Measurements from ENCODE around the gene EIF5B. TPM values are rescaled to one million over a fixed set of nuclear protein-coding genes. Genes with fewer than 3 reads are reported as not detected.

The EIF5B gene
- total RNA-seq, 2 donors from 2014 or later: 35.9 to 36.2 TPM

- no peaks in the 10 kb centered on the region for H3K9me3 ChIP-seq (ENCODE audit: control insufficient read depth, low read length, poor library complexity, severe bottlenecking)
- Mint-ChIP-seq H3K27me3 (no peaks in the 10 kb centered on the region), H3K36me3 (ENCODE audit: low read depth) (peaks cover 4% of the 10 kb centered on the region), H3K4me1 (peaks cover 2% of the 10 kb centered on the region), H3K4me3 (no peak overlapping the region), H3K27ac (peak overlapping the region; percentile 79)
- ATAC-seq (no peak), DNase-seq (no peak)
Measured at GRCh38 chr2:99403524-99403923, 66.3 kb downstream of the EIF5B start.

- H3K27me3 Mint-ChIP-seq: no peaks in the 10 kb centered on the region
- H3K27ac Mint-ChIP-seq: peak overlapping the region; percentile 79
- peaks cover 2% of the 10 kb centered on the region for H3K36me3 Mint-ChIP-seq (ENCODE audit: low read depth)
- H3K4me1 Mint-ChIP-seq: peaks cover 2% of the 10 kb centered on the region
- DNase-seq: no peak
- ATAC-seq: no peak
- no peaks in the 10 kb centered on the region for H3K9me3 ChIP-seq (ENCODE audit: control insufficient read depth, low read length, poor library complexity, severe bottlenecking)
- H3K4me3 Mint-ChIP-seq: no peak overlapping the region
Measured at GRCh38 chr2:99404039-99404796, 67.0 kb downstream of the EIF5B start.

- no peaks in the 10 kb centered on the region for H3K9me3 ChIP-seq (ENCODE audit: control insufficient read depth, low read length, poor library complexity, severe bottlenecking)
- DNase-seq (no peak), ATAC-seq (no peak)
- peak overlapping the region; percentile 19 for H3K27ac Mint-ChIP-seq
- H3K4me1 Mint-ChIP-seq: peaks cover 2% of the 10 kb centered on the region
- no peak overlapping the region for H3K4me3 Mint-ChIP-seq
- H3K36me3 Mint-ChIP-seq (ENCODE audit: low read depth): no peaks in the 10 kb centered on the region
- H3K27me3 Mint-ChIP-seq: no peaks in the 10 kb centered on the region
Measured at GRCh38 chr2:99404797-99405669, 67.8 kb downstream of the EIF5B start.

- peak overlapping the region; percentile 19 for H3K27ac Mint-ChIP-seq
Measured at GRCh38 chr2:99406137-99406536, 68.9 kb downstream of the EIF5B start.

GRCh38 chr2:99410276-99410675 is 73.1 kb downstream of the EIF5B start:
- DNase-seq (no peak), ATAC-seq (no peak)
- Mint-ChIP-seq H3K4me3 (no peak overlapping the region), H3K27ac (no peak overlapping the region), H3K27me3 (no peaks in the 10 kb centered on the region), H3K36me3 (ENCODE audit: low read depth) (no peaks in the 10 kb centered on the region), H3K4me1 (no peaks in the 10 kb centered on the region)
- no peaks in the 10 kb centered on the region for H3K9me3 ChIP-seq (ENCODE audit: control insufficient read depth, low read length, poor library complexity, severe bottlenecking)

More at GRCh38 chr2:99406137-99406536, 68.9 kb downstream of the EIF5B start:
- no peak overlapping the region for H3K4me3 Mint-ChIP-seq
- ATAC-seq (no peak), DNase-seq (no peak)
- no peaks in the 10 kb centered on the region for H3K9me3 ChIP-seq (ENCODE audit: control insufficient read depth, low read length, poor library complexity, severe bottlenecking)
- no peaks in the 10 kb centered on the region for H3K27me3 Mint-ChIP-seq
- peaks cover 2% of the 10 kb centered on the region for H3K4me1 Mint-ChIP-seq
- H3K36me3 Mint-ChIP-seq (ENCODE audit: low read depth): no peaks in the 10 kb centered on the region

- ATAC-seq (no peak), DNase-seq (no peak)
- no peaks in the 10 kb centered on the region for H3K9me3 ChIP-seq (ENCODE audit: control insufficient read depth, low read length, poor library complexity, severe bottlenecking)
- Mint-ChIP-seq H3K27ac (peak overlapping the region; percentile 43), H3K4me1 (no peaks in the 10 kb centered on the region), H3K36me3 (ENCODE audit: low read depth) (no peaks in the 10 kb centered on the region), H3K27me3 (no peaks in the 10 kb centered on the region), H3K4me3 (no peak overlapping the region)
Measured at GRCh38 chr2:99414566-99414965, 77.4 kb downstream of the EIF5B start.

GRCh38 chr2:99417396-99417795 is 80.2 kb downstream of the EIF5B start:
- no peaks in the 10 kb centered on the region for H3K9me3 ChIP-seq (ENCODE audit: control insufficient read depth, low read length, poor library complexity, severe bottlenecking)
- H3K27ac Mint-ChIP-seq: no peak overlapping the region
- ATAC-seq: no peak
- H3K4me3 Mint-ChIP-seq: no peak overlapping the region
- H3K4me1 Mint-ChIP-seq: peaks cover 5% of the 10 kb centered on the region
- H3K36me3 Mint-ChIP-seq (ENCODE audit: low read depth): peaks cover 5% of the 10 kb centered on the region
- no peak for DNase-seq
- no peaks in the 10 kb centered on the region for H3K27me3 Mint-ChIP-seq

GRCh38 chr2:99420031-99420430 is 82.8 kb downstream of the EIF5B start:
- H3K27ac Mint-ChIP-seq: peak overlapping the region; percentile 87
- peaks cover 5% of the 10 kb centered on the region for H3K4me1 Mint-ChIP-seq
- H3K4me3 Mint-ChIP-seq: no peak overlapping the region
- no peak for ATAC-seq
- peaks cover 5% of the 10 kb centered on the region for H3K36me3 Mint-ChIP-seq (ENCODE audit: low read depth)
- no peak for DNase-seq
- H3K27me3 Mint-ChIP-seq: no peaks in the 10 kb centered on the region
- no peaks in the 10 kb centered on the region for H3K9me3 ChIP-seq (ENCODE audit: control insufficient read depth, low read length, poor library complexity, severe bottlenecking)

GRCh38 chr2:99420751-99421299 is 83.6 kb downstream of the EIF5B start:
- peaks cover 5% of the 10 kb centered on the region for H3K36me3 Mint-ChIP-seq (ENCODE audit: low read depth)

GRCh38 chr2:99421469-99421868 is 84.3 kb downstream of the EIF5B start:
- DNase-seq (no peak), ATAC-seq (no peak)
- peaks cover 5% of the 10 kb centered on the region for H3K36me3 Mint-ChIP-seq (ENCODE audit: low read depth)
- no peaks in the 10 kb centered on the region for H3K27me3 Mint-ChIP-seq
- no peaks in the 10 kb centered on the region for H3K9me3 ChIP-seq (ENCODE audit: control insufficient read depth, low read length, poor library complexity, severe bottlenecking)
- H3K4me1 Mint-ChIP-seq: peaks cover 5% of the 10 kb centered on the region
- H3K27ac Mint-ChIP-seq: no peak overlapping the region
- H3K4me3 Mint-ChIP-seq: no peak overlapping the region

More at GRCh38 chr2:99420751-99421299, 83.6 kb downstream of the EIF5B start:
- H3K27ac Mint-ChIP-seq: no peak overlapping the region
- H3K4me1 Mint-ChIP-seq: peaks cover 5% of the 10 kb centered on the region
- ATAC-seq: no peak
- no peaks in the 10 kb centered on the region for H3K27me3 Mint-ChIP-seq
- H3K9me3 ChIP-seq (ENCODE audit: control insufficient read depth, low read length, poor library complexity, severe bottlenecking): no peaks in the 10 kb centered on the region
- H3K4me3 Mint-ChIP-seq: no peak overlapping the region
- no peak for DNase-seq

- no peak for DNase-seq
- Mint-ChIP-seq H3K36me3 (ENCODE audit: low read depth) (peaks cover 5% of the 10 kb centered on the region), H3K4me1 (peaks cover 5% of the 10 kb centered on the region), H3K4me3 (no peak overlapping the region), H3K27me3 (no peaks in the 10 kb centered on the region), H3K27ac (no peak overlapping the region)
- ATAC-seq: no peak
- H3K9me3 ChIP-seq (ENCODE audit: control insufficient read depth, low read length, poor library complexity, severe bottlenecking): no peaks in the 10 kb centered on the region
Measured at GRCh38 chr2:99422599-99422998, 85.4 kb downstream of the EIF5B start.

GRCh38 chr2:99424371-99424770 is 87.2 kb downstream of the EIF5B start:
- H3K27ac Mint-ChIP-seq: no peak overlapping the region
- no peak overlapping the region for H3K4me3 Mint-ChIP-seq
- H3K27me3 Mint-ChIP-seq: no peaks in the 10 kb centered on the region
- DNase-seq (no peak), ATAC-seq (no peak)
- H3K9me3 ChIP-seq (ENCODE audit: control insufficient read depth, low read length, poor library complexity, severe bottlenecking): no peaks in the 10 kb centered on the region
- H3K36me3 Mint-ChIP-seq (ENCODE audit: low read depth): peaks cover 5% of the 10 kb centered on the region
- H3K4me1 Mint-ChIP-seq: peaks cover 5% of the 10 kb centered on the region

GRCh38 chr2:99425022-99425421 is 87.8 kb downstream of the EIF5B start:
- no peak overlapping the region for H3K27ac Mint-ChIP-seq
- H3K9me3 ChIP-seq (ENCODE audit: control insufficient read depth, low read length, poor library complexity, severe bottlenecking): no peaks in the 10 kb centered on the region
- H3K4me3 Mint-ChIP-seq: no peak overlapping the region
- H3K4me1 Mint-ChIP-seq: peaks cover 5% of the 10 kb centered on the region
- no peak for DNase-seq
- no peaks in the 10 kb centered on the region for H3K27me3 Mint-ChIP-seq
- H3K36me3 Mint-ChIP-seq (ENCODE audit: low read depth): peaks cover 5% of the 10 kb centered on the region
- ATAC-seq: no peak
